Right lobe of liver (tissue), 4 donors: Measurements from ENCODE around the gene FAM76B.

Experiments used
- CTCF ChIP-seq, 4 donors: fragments of 200-600 bp in 3 of 4; fragments of 450-650 bp in 1 of 4; IDR thresholded peaks; one replicate each; pipeline versions ENCODE4 v1.5.1 to v1.8.0; 2016 to 2022; ENCODE audit warnings: antibody characterized with exemption in 4 of 4, mild to moderate bottlenecking in 2 of 4
- POLR2A ChIP-seq: fragments of 450-650 bp; IDR thresholded peaks from one replicate; pipeline ENCODE4 v1.6.1; 2017; ENCODE audit warnings: antibody characterized with exemption, mild to moderate bottlenecking
- donor health status: DM: no; HTN: no; CAD: no.
- donor health status: DM: no; HTN: no; CAD: no.
- donor health status: DM: no; HTN: yes; CAD: no.

- TF ChIP-seq CTCF (IDR thresholded peaks at IDR 0.05) (no peak), POLR2A (no peak)
These were observed 746 bp upstream of the FAM76B start, which contains the start of gene CEP57 for GRCh38 chr11:95790123-95790932.
